ENCODE data around the gene MIEF1. TPM values are rescaled to one million over a fixed set of nuclear protein-coding genes. Genes with fewer than 3 reads are reported as not detected.

The MIEF1 gene
- total RNA-seq, 2 experiments from 2014 or later: 19.8 to 20.4 TPM

GRCh38 chr22:39556970-39557841, 55.1 kb downstream of the MIEF1 start:
- Mint-ChIP-seq H3K27ac (no peak overlapping the region), H3K36me3 (ENCODE audit: low read depth) (no peaks in the 10 kb centered on the region), H3K4me1 (ENCODE audit: low read depth) (no peaks in the 10 kb centered on the region), H3K27me3 (peaks cover 37% of the 10 kb centered on the region), H3K4me3 (peak overlapping the region; percentile 39), H3K9me3 (no peaks in the 10 kb centered on the region)
- Histone ChIP-seq H3K27me3 (ENCODE audit: control insufficient read depth in 1 of 2, insufficient read depth in 2 of 2, low read length in 2 of 2) (peaks cover 36 to 38% of the 10 kb centered on the region in 2 experiments), H3K9me3 (ENCODE audit: control insufficient read depth in 1 of 2, insufficient read depth in 1 of 2, low read length in 2 of 2) (peaks cover 0 to 7% of the 10 kb centered on the region in 2 experiments), H3K4me1 (ENCODE audit: insufficient read depth, low read length) (peaks cover 15% of the 10 kb centered on the region), H3K4me3 (ENCODE audit: low read length) (no peak overlapping the region), H3K36me3 (ENCODE audit: insufficient read depth, low read length) (no peaks in the 10 kb centered on the region), H3K27ac (ENCODE audit: low read depth in 1 of 2, low read length in 2 of 2) (no peak overlapping the region)
- CTCF ChIA-PET: interaction anchor here (1.0 to 1.2 kb wide), 2 partner anchors 468 to 790 kb away, joined by 3 to 6 read pairs; no protein-coding TSS in a partner anchor
- intact Hi-C loops (cut with DNase I, micrococcal nuclease): loop anchor here (1.0 to 5.0 kb wide), 2 partner anchors 385 to 467 kb away; no protein-coding TSS in a partner anchor
- TF ChIP-seq, protein P1, sequence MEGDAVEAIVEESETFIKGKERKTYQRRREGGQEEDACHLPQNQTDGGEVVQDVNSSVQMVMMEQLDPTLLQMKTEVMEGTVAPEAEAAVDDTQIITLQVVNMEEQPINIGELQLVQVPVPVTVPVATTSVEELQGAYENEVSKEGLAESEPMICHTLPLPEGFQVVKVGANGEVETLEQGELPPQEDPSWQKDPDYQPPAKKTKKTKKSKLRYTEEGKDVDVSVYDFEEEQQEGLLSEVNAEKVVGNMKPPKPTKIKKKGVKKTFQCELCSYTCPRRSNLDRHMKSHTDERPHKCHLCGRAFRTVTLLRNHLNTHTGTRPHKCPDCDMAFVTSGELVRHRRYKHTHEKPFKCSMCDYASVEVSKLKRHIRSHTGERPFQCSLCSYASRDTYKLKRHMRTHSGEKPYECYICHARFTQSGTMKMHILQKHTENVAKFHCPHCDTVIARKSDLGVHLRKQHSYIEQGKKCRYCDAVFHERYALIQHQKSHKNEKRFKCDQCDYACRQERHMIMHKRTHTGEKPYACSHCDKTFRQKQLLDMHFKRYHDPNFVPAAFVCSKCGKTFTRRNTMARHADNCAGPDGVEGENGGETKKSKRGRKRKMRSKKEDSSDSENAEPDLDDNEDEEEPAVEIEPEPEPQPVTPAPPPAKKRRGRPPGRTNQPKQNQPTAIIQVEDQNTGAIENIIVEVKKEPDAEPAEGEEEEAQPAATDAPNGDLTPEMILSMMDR (IDR thresholded peaks at IDR 0.05): peak; percentile 29
- DNase-seq: peak; percentile 33 to 77 (median 49)
- POLR2A ChIA-PET: interaction anchor here (1.1 to 2.5 kb wide), 3 partner anchors 10 to 487 kb away, joined by 5 to 7 read pairs (median 7); no protein-coding TSS in a partner anchor
- peak; percentile 96 for ATAC-seq (ENCODE audit: poor library complexity)

- H3K4me1 ChIP-seq (ENCODE audit: insufficient read depth, low read length): peaks cover 15% of the 10 kb centered on the region
- CTCF ChIA-PET: no interaction called here
- Mint-ChIP-seq H3K27me3 (peaks cover 28% of the 10 kb centered on the region), H3K36me3 (ENCODE audit: low read depth) (no peaks in the 10 kb centered on the region), H3K27ac (no peak overlapping the region), H3K4me3 (peak overlapping the region; percentile 76), H3K9me3 (no peaks in the 10 kb centered on the region), H3K4me1 (ENCODE audit: low read depth) (no peaks in the 10 kb centered on the region)
- POLR2A ChIA-PET: interaction anchor here (0.9 kb wide), 1 partner anchor 342 kb away, joined by 3 read pairs; the partner anchor contains the start of gene GRAP2
- H3K27me3 ChIP-seq (ENCODE audit: control insufficient read depth in 1 of 2, insufficient read depth in 2 of 2, low read length in 2 of 2): peaks cover 29 to 38% of the 10 kb centered on the region in 2 experiments
- ATAC-seq (ENCODE audit: poor library complexity) (no peak), DNase-seq (no peak)
- TF ChIP-seq, protein P1 (IDR thresholded peaks at IDR 0.05): no peak
- H3K27ac ChIP-seq (ENCODE audit: low read depth in 1 of 2, low read length in 2 of 2): no peak overlapping the region
- intact Hi-C loops (cut with DNase I, micrococcal nuclease): loop anchor here (2.0 to 5.0 kb wide), 2 partner anchors 383 to 384 kb away; no protein-coding TSS in a partner anchor
- H3K9me3 ChIP-seq (ENCODE audit: control insufficient read depth in 1 of 2, insufficient read depth in 1 of 2, low read length in 2 of 2): peaks cover 0 to 7% of the 10 kb centered on the region in 2 experiments
- H3K36me3 ChIP-seq (ENCODE audit: insufficient read depth, low read length): no peaks in the 10 kb centered on the region
- no peak overlapping the region for H3K4me3 ChIP-seq (ENCODE audit: low read length)
Measured at GRCh38 chr22:39558254-39558727, 56.2 kb downstream of the MIEF1 start.

DNA sequence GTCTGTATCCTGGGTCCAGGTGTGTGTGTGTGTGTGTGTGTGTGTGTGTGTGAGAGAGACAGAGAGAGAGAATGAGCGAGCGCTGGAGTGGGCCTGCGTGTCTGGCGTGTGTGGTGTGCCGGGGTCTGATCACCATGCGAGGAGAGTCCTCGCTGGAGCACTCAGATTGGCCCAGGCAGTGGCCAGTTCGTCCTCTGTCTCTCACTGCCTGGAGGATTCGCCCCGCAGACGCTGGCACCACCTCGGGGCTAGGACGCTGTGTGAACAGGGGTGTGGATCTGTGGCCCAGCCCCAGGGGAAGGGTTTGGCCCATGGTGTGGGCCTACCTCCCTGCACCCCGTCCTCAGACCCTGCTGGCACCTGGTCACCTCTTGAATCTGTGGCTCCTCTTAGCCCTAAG, 56.9 kb downstream of the MIEF1 start:
- Histone ChIP-seq H3K27me3 (ENCODE audit: control insufficient read depth in 1 of 2, insufficient read depth in 2 of 2, low read length in 2 of 2) (peaks cover 29 to 38% of the 10 kb centered on the region in 2 experiments), H3K27ac (ENCODE audit: low read depth in 1 of 2, low read length in 2 of 2) (no peak overlapping the region), H3K4me3 (ENCODE audit: low read length) (no peak overlapping the region), H3K4me1 (ENCODE audit: insufficient read depth, low read length) (peaks cover 15% of the 10 kb centered on the region), H3K9me3 (ENCODE audit: control insufficient read depth in 1 of 2, insufficient read depth in 1 of 2, low read length in 2 of 2) (peaks cover 0 to 7% of the 10 kb centered on the region in 2 experiments), H3K36me3 (ENCODE audit: insufficient read depth, low read length) (no peaks in the 10 kb centered on the region)
- no peaks in the 10 kb centered on the region for H3K9me3 Mint-ChIP-seq
- ChIA-PET CTCF (no interaction called here), POLR2A (no interaction called here)
- DNase-seq (no peak), ATAC-seq (ENCODE audit: poor library complexity) (no peak)
- no peak overlapping the region for H3K27ac Mint-ChIP-seq
- no peak overlapping the region for H3K4me3 Mint-ChIP-seq
- intact Hi-C loops (cut with DNase I, micrococcal nuclease): loop anchor here (2.0 to 5.0 kb wide), 2 partner anchors 382 to 383 kb away; no protein-coding TSS in a partner anchor
- TF ChIP-seq, protein P1 (IDR thresholded peaks at IDR 0.05): no peak
- H3K36me3 Mint-ChIP-seq (ENCODE audit: low read depth): no peaks in the 10 kb centered on the region
- peaks cover 25% of the 10 kb centered on the region for H3K27me3 Mint-ChIP-seq
- H3K4me1 Mint-ChIP-seq (ENCODE audit: low read depth): no peaks in the 10 kb centered on the region
